GM23338 (cell line): ENCODE measurements around the gene ETV6. TPM values are rescaled to one million over a fixed set of nuclear protein-coding genes. Genes with fewer than 3 reads are reported as not detected.

Experiments used
- ATAC-seq: fragments of 200-7000 bp; cut with Tn5 transposase; 3 replicates; pipeline ENCODE4 v1.9.1; 2020
- DNase-seq: peaks from one replicate; pipeline ENCODE4 v3.0.0-alpha.2; 2015; ENCODE audit warnings: low spot score
- H2AFZ ChIP-seq: fragments of 200-600 bp; sonication (generic); 2 replicates; pipeline ENCODE4 v1.8.0; 2016; ENCODE audit warnings: antibody characterized with exemption, mild to moderate bottlenecking, moderate library complexity
- H3F3A ChIP-seq: fragments of 200-600 bp; sonication (generic); replicated peaks from 2 replicates; pipeline ENCODE4 v1.8.0; 2017; ENCODE audit warnings: antibody characterized with exemption, mixed run types, low read depth
- H3K27ac ChIP-seq: fragments of 200-600 bp; sonication (generic); 2 replicates; pipeline ENCODE4 v1.6.1; 2016; ENCODE audit warnings: low read depth
- H3K27me3 ChIP-seq: fragments of 200-600 bp; sonication (generic); 2 replicates; pipeline ENCODE4 v1.8.0; 2016; ENCODE audit warnings: mild to moderate bottlenecking, mixed run types, moderate library complexity; ENCODE audit not compliant: insufficient read depth
- H3K36me3 ChIP-seq: fragments of 200-600 bp; sonication (generic); 2 replicates; pipeline ENCODE4 v1.8.0; 2016; ENCODE audit warnings: mild to moderate bottlenecking; ENCODE audit not compliant: insufficient read depth
- H3K4me1 ChIP-seq: fragments of 200-600 bp; sonication (generic); 2 replicates; pipeline ENCODE4 v1.8.0; 2016; ENCODE audit warnings: mild to moderate bottlenecking, moderate library complexity; ENCODE audit not compliant: insufficient read depth
- H3K4me2 ChIP-seq: fragments of 200-600 bp; sonication (generic); 2 replicates; pipeline ENCODE4 v1.7.1; 2017; ENCODE audit warnings: mixed run types
- H3K4me3 ChIP-seq: fragments of 200-600 bp; sonication (generic); 2 replicates; pipeline ENCODE4 v1.6.1; 2016; ENCODE audit warnings: mixed run types
- H3K79me2 ChIP-seq: fragments of 200-600 bp; sonication (generic); replicated peaks from 2 replicates; pipeline ENCODE4 v1.8.0; 2017; ENCODE audit warnings: mild to moderate bottlenecking; ENCODE audit not compliant: insufficient read depth
- H3K9me2 ChIP-seq: fragments of 200-600 bp; sonication (generic); 2 replicates; pipeline ENCODE4 v1.8.0; 2017; ENCODE audit not compliant: insufficient read depth
- H4K20me1 ChIP-seq: fragments of 200-600 bp; sonication (generic); replicated peaks from 2 replicates; pipeline ENCODE4 v1.8.0; 2017; ENCODE audit warnings: mild to moderate bottlenecking; ENCODE audit not compliant: insufficient read depth
- H3K27ac Mint-ChIP-seq: 2 replicates; pipeline ENCODE4 v1.8.0; 2020; ENCODE audit warnings: inconsistent platforms, mild to moderate bottlenecking, moderate library complexity, mixed read lengths
- H3K27me3 Mint-ChIP-seq: 3 replicates; pipeline ENCODE4 v1.8.0; 2022; ENCODE audit warnings: low read depth, mild to moderate bottlenecking, moderate library complexity, mixed read lengths, inconsistent platforms; ENCODE audit not compliant: insufficient read depth, poor library complexity
- H3K36me3 Mint-ChIP-seq: 3 replicates; pipeline ENCODE4 v1.8.0; 2021; ENCODE audit warnings: low read depth, mild to moderate bottlenecking, inconsistent platforms, moderate library complexity, mixed read lengths
- H3K4me1 Mint-ChIP-seq: 3 replicates; pipeline ENCODE4 v1.8.0; 2020; ENCODE audit warnings: mild to moderate bottlenecking, inconsistent platforms, mixed read lengths
- H3K4me3 Mint-ChIP-seq: 3 replicates; pipeline ENCODE4 v1.8.0; 2021; ENCODE audit warnings: moderate library complexity, mild to moderate bottlenecking, inconsistent platforms, mixed read lengths
- H3K9me3 Mint-ChIP-seq: 3 replicates; pipeline ENCODE4 v1.8.0; 2020; ENCODE audit warnings: moderate library complexity, mild to moderate bottlenecking, inconsistent platforms, mixed read lengths
- CREB1 ChIP-seq: fragments of 250-450 bp; sonication (Bioruptor Pico); IDR thresholded peaks from 2 replicates; pipeline ENCODE4 v1.5.0; 2020; ENCODE audit warnings: low read depth, mild to moderate bottlenecking, moderate library complexity
- CTCF ChIP-seq, 2 experiments: fragments of 200-600 bp in 1 of 2; sonication (generic) in 1 of 2; conservative IDR thresholded peaks; 2 replicates each; pipeline versions ENCODE4 v1.5.1 to v1.6.1; 2016 to 2017; ENCODE audit warnings: antibody characterized with exemption in 2 of 2, low read depth in 2 of 2, mild to moderate bottlenecking in 2 of 2, moderate library complexity in 1 of 2
- EZH2 ChIP-seq: fragments of 200-600 bp; sonication (generic); IDR thresholded peaks from one replicate; pipeline ENCODE4 v1.8.0; 2017; ENCODE audit warnings: antibody characterized with exemption, mild to moderate bottlenecking, low read depth; ENCODE audit not compliant: unreplicated experiment
- EZH2phosphoT487 ChIP-seq: fragments of 200-600 bp; sonication (generic); IDR thresholded peaks from one replicate; pipeline ENCODE4 v1.8.1; 2018; ENCODE audit warnings: antibody characterized with exemption; ENCODE audit not compliant: unreplicated experiment
- NANOG ChIP-seq: IDR thresholded peaks from 2 replicates; pipeline ENCODE4 v1.6.1; 2016; ENCODE audit warnings: antibody characterized with exemption, borderline replicate concordance
- POLR2AphosphoS5 ChIP-seq: IDR thresholded peaks from 2 replicates; pipeline ENCODE4 v1.6.1; 2016; ENCODE audit warnings: antibody characterized with exemption, low read depth
- REST ChIP-seq: IDR thresholded peaks from one replicate; pipeline ENCODE4 v1.6.1; 2018; ENCODE audit warnings: antibody characterized with exemption; ENCODE audit not compliant: unreplicated experiment
- STAT1 ChIP-seq: IDR thresholded peaks from one replicate; pipeline ENCODE4 v1.6.1; 2016; ENCODE audit warnings: antibody characterized with exemption; ENCODE audit not compliant: unreplicated experiment
- ZNF331 ChIP-seq: fragments of 250-450 bp; sonication (Bioruptor Pico); IDR thresholded peaks from 2 replicates; pipeline ENCODE4 v1.5.0; 2020; ENCODE audit warnings: low read depth, mild to moderate bottlenecking, moderate library complexity
- ZNF462 ChIP-seq: fragments of 250-450 bp; sonication (Bioruptor Pico); IDR thresholded peaks from 2 replicates; pipeline ENCODE4 v1.5.0; 2020; ENCODE audit warnings: mild to moderate bottlenecking, moderate library complexity
- polyA plus RNA-seq: library from polyadenylated mRNA; unstranded; fragments of >200 nt; fragmentation: Nextera tagmentation; extraction: Ambion mirVana; gene quantifications from 2 replicates; pipeline ENCODE4 v1.2.1, GENCODE V29; 2016
- total RNA-seq: library from RNA; depleted of rRNA; stranded (reverse); fragments of >200 nt; shearing (Covaris generic); gene quantifications from 2 replicates; pipeline ENCODE4 v1.2.3, GENCODE V29; 2014

ETV6 gene
- total and polyA plus RNA-seq, 2 experiments from 2014 or later: 7.5 to 15.1 TPM

- TF ChIP-seq CTCF (conservative IDR thresholded peaks at IDR 0.05; ENCODE audit: low read depth in 2 of 2) (no peak), CREB1 (CRISPR knock-in tag) (no peak), EZH2phosphoT487 (no peak), STAT1 (no peak), NANOG (no peak), ZNF462 (CRISPR knock-in tag) (no peak), ZNF331 (CRISPR knock-in tag) (no peak)
These were observed 72.6 kb downstream of the ETV6 start (continued) for GRCh38 chr12:11722071-11722470.

GRCh38 chr12:11722578-11723138 is 73.2 kb downstream of the ETV6 start:
- peaks cover 60% of the 10 kb centered on the region for H3K4me1 Mint-ChIP-seq
- DNase-seq (no peak), ATAC-seq (no peak)
- H3K27ac ChIP-seq: no peak overlapping the region
- H3K4me3 Mint-ChIP-seq: no peak overlapping the region
- H2AFZ ChIP-seq: no peak overlapping the region
- H3K4me1 ChIP-seq: peaks cover 32% of the 10 kb centered on the region
- no peaks in the 10 kb centered on the region for H3K36me3 ChIP-seq
- H3K27me3 Mint-ChIP-seq: peaks cover 7% of the 10 kb centered on the region
- 0 out of 2 replicates have a peak, but pooled peaks cover 9% of the 10 kb centered on the region for H3K79me2 ChIP-seq
- no peak overlapping the region for H3K4me3 ChIP-seq
- H3K27me3 ChIP-seq: no peaks in the 10 kb centered on the region
- H3K27ac Mint-ChIP-seq: no peak overlapping the region
- no peaks in the 10 kb centered on the region for H4K20me1 ChIP-seq
- H3K4me2 ChIP-seq: no peak overlapping the region
- H3F3A ChIP-seq: no peaks in the 10 kb centered on the region
- H3K36me3 Mint-ChIP-seq: no peaks in the 10 kb centered on the region
- no peaks in the 10 kb centered on the region for H3K9me2 ChIP-seq
- no peaks in the 10 kb centered on the region for H3K9me3 Mint-ChIP-seq
- TF ChIP-seq EZH2 (no peak), REST (no peak), POLR2AphosphoS5 (no peak)
